ENCODE data around the gene CEACAM19. TPM values are rescaled to one million over a fixed set of nuclear protein-coding genes. Genes with fewer than 3 reads are reported as not detected.
"Not testable (repeated sequence)": the region's sequence is repeated elsewhere in the genome, so short reads cannot be mapped to it uniquely, and the experiment has no call there.

Gene CEACAM19, protein sequence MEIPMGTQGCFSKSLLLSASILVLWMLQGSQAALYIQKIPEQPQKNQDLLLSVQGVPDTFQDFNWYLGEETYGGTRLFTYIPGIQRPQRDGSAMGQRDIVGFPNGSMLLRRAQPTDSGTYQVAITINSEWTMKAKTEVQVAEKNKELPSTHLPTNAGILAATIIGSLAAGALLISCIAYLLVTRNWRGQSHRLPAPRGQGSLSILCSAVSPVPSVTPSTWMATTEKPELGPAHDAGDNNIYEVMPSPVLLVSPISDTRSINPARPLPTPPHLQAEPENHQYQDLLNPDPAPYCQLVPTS
- 3.7 TPM for total RNA-seq
- long read RNA-seq, partial matches to known transcripts: 1 of 6 reads
- long read RNA-seq, other reads (novel, unspliced or antisense): 5 of 6 reads

DNA sequence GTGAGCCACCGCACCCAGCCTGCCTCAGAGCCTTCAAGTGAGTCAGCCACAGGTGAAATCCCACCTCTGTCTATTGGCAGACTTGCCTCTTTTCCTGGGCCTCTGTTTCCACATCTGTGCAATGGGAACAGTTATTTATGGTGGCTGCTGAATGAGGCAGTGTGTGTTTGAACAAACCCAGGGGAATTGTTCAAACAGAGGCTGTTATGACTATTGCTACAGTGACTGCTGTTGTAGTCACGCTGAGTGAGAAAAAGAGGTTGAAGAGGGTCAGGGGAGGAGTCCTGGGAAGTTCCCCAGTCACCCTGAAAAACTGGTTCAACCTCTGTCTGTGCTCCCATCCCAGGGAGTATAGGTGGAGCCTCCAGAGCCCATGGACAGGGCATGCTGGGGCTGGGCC is at the start of gene CEACAM19:
CEACAM19 (plus strand) TSS at position 83 of the 400 bp plus-strand sequence. CDS start 450 bp downstream, outside the sequence.
- no peak for DNase-seq (ENCODE audit: low spot score)

DNA sequence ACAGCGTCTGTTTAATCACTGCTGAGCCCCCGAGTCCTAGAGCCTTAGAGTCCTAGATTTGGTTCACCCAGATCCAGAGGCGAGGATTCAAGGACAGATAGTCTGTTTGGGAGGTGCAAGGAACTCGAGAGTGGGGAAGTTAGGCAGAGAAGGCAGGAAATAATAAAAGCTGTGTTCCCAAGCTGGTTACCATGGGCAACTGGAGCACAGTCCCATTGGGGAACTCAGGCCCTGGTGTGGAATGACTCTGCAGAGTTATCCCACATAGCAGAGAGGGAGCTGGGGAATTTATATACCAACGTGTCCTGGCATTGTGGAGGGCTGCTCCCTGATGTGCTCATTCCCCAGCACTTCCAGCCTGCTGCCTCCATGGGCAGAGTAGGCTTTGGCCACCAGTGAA is 48.2 kb upstream of the CEACAM19 start:
- no peak for DNase-seq (ENCODE audit: low spot score)

DNA sequence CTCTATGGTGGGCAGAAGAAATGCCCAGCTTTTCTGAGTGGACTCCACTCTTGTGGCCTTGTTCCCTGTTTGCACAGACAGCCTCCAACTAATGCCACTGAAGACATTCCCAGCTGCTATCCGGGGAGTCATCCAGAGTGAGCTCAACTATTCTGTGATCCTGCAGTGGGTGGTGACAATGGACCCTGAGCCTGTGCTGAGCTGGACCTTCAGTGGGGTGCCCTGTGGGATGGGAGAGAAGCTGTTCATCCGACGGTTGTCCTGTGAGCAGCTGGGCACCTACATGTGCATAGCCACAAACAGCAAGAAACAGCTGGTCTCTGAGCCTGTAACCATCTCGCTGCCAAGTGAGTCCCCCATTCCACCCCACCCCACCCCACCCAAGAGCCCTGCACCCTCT is 47.7 kb upstream of the CEACAM19 start:
- no peak for DNase-seq (ENCODE audit: low spot score)

DNA sequence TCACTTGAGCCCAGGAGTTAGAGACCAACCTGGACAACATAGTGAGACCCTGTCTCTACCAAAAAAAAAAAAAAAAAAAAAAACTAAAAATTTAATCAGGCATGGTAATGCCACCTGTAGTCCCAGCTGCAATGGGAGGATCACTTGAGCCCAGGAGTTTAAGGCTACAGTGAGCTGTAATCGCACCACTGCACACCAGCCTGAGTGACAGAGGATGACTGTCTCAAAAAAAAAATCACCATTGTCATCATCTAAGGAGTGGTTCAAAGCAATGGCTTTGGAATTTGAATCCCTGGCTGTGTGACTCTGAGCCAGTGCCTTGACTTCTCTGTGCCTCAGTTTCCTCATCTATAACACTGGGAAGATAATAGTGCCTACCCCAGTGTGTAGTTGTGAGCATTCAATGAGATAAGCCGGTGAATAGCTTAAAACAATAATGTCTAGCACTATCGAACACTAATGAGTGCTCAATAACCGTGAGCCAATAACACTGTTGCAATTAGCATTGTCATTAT is 46.4 kb upstream of the CEACAM19 start:
- DNase-seq (ENCODE audit: low spot score): no peak

DNA sequence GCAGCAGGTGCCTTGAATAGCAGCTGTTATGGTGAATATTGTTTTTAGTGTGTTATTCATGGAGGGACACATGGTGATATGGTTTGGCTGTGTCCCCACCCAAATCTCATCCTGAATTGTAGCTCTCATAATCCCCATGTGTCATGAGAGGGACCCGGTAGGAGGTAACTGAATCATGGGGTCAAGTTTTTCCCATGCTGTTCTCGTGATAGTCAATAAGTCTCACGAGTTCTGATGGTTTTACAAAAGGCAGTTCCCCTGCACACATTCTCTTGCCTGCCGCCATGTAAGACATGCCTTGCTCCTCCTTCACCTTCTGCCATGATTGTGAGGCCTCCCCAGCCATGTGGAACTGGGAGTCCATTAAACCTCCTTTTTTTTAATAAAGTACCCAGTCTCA is 45.6 kb upstream of the CEACAM19 start:
- not testable (repeated sequence) for DNase-seq (ENCODE audit: low spot score)

DNA sequence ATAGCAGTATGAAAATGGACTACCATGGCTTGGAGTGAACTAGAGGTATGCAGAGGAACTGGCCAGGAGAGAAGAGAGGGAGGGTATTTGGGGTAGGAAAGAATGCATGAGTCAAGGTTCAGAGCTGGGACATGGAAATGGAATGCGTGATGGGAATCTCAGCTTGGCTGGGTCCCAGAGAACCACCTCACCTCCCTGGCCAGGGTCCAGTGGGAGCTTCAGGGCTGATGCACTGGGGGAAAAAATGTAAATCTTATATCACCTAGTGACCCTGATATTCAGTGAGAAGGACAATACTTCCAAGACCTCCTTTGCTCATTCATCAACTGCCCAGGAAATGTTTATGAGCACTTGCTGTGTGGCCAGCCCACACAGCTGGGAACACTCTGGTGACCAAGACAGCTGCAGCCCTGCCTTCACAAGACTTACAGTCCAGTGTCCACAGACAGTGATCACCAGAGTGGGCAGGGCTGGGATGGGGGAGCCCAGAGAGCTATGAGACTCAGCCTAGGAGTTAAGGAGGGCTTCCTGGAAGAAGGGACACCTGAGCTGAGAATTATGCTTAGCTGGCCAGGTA is 45.1 kb upstream of the CEACAM19 start:
- no peak for DNase-seq (ENCODE audit: low spot score)

DNA sequence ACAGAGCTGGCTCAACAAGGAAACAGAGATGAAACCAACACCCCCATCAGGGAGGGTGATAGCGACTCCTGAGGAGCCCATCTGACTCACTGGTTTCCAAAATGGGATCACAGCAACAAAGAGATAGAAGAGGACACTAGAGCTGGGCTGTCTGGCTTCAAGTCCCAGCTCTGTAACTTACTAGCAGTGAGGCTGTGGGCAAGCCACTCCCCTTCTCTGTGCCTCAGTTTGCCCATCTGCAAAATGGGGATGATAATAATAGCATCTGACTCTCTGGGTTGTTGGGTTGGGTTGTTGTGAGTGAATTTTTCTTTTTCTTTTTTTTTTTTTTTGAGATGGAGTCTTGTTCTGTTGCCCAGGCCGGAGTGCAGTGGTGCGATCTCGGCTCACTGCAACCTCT is 43.7 kb upstream of the CEACAM19 start:
- DNase-seq (ENCODE audit: low spot score): no peak

DNA sequence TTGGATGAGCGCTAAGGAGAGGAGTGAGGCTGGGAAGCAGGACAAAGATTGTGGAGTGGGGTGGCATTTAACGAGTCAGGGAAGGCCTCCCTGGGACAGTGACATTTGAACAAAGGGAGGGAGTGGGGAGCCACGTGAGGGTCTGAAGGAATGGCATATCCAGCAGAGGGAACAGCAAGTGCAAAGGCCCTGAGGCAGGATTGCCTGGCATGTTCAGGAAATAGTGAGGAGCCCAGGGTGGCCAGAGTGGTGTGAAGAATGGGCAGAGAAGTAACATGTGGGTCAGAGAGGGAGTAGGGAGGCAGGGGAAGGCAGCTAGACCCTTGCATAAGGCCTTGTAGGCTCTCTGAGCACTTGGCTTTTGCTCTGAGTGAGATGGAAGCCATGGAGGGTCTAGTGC is 42.5 kb upstream of the CEACAM19 start:
- no peak for DNase-seq (ENCODE audit: low spot score)

DNA sequence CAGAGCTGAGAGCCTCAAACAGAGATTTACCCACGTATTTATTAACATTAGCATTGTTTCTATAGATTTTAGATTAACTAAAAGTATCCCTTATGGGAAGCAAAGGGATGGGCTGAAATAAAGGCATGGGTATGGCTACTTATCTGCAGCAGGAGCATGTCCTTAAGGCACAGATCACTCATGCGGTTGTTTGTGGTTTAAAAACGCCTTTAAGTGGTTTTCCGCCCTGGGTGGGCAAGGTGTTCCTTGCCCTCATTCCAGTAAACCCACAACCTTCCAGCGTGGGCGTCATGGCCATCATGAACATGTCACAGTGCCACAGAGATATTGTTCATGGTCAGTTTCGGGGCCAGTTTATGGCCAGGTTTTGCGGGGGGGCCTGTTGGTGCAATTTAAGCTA is 39.7 kb upstream of the CEACAM19 start:
- DNase-seq (ENCODE audit: low spot score): not testable (repeated sequence)

DNA sequence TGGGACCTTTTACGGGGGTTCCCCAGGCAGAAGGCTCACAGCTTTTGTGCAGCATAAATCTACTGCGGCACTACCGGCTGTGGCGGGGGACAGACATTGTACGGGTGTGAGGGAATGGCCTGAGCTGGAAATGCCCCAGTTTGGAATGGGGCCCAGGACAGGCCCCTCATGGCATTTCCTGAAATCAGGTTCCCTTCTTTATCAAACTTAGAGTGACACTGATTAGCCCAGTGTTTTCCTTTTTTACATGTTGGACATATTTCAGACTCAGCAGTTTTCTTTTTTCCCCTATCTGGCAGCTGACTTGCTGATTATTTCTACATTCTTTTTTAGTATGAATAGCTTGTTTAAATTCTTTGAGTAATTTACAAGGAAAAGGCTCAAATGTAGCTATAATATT is 37.2 kb upstream of the CEACAM19 start:
- DNase-seq (ENCODE audit: low spot score): not testable (repeated sequence)

DNA sequence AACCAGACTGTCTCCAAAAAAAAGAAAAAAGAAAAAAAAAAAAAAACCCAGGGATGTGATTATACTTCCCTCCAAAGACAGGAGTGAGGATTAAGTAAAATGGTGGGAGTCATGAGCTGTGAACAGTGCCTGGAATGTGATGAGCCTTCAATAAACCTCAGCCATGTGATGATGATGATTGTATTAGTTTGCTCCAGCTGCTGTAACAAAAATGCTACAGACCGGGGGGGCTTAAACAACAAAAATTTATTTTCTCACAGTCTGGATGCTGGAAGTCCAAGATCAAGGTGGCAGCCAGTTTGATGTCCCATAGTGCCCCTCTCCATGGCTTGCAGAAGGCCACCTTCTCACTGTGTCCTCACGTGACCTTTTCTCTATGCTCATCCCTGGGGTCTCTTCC is 36.5 kb upstream of the CEACAM19 start:
- DNase-seq (ENCODE audit: low spot score): no peak

DNA sequence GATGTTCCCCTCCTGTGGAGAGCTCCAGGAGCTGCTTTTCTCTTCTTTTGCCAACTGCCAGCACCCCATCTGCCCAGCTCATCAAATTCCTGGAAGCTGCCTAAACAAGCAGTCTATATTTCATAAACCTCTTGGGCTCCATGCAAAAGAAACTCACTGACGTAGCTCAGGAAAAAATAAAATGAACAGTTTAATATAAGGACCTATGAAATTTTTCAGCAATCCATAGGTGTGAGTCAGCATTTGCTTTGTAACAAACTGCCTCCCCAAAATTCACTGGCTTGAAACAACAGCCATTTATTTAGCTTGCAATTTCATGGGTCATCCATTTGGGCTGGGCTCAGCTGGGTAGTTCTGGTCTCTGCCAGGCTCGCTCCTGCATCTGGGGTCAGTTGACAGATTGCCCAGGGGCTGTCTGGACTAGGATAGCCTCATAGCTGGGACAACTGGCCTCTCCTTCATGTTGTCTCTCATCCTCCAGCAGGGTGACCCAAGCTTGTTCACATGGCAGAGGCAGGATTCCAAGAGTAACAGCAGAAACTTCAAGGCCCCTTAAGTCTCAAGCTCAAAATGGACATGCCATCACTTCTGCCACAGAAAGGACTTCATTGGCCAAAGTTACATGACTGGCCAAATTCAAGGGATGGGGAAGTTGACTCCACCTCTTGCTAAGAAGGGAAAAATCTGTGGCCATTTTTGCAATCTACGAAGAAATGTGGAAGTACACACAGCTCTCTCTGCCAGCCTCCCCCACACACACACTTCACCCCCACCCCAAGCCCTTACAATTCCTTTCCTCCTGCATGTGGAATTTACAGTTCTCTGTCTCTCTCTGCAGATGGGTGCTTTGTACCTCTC is 35.5 kb upstream of the CEACAM19 start:
- no peak for DNase-seq (ENCODE audit: low spot score)

DNA sequence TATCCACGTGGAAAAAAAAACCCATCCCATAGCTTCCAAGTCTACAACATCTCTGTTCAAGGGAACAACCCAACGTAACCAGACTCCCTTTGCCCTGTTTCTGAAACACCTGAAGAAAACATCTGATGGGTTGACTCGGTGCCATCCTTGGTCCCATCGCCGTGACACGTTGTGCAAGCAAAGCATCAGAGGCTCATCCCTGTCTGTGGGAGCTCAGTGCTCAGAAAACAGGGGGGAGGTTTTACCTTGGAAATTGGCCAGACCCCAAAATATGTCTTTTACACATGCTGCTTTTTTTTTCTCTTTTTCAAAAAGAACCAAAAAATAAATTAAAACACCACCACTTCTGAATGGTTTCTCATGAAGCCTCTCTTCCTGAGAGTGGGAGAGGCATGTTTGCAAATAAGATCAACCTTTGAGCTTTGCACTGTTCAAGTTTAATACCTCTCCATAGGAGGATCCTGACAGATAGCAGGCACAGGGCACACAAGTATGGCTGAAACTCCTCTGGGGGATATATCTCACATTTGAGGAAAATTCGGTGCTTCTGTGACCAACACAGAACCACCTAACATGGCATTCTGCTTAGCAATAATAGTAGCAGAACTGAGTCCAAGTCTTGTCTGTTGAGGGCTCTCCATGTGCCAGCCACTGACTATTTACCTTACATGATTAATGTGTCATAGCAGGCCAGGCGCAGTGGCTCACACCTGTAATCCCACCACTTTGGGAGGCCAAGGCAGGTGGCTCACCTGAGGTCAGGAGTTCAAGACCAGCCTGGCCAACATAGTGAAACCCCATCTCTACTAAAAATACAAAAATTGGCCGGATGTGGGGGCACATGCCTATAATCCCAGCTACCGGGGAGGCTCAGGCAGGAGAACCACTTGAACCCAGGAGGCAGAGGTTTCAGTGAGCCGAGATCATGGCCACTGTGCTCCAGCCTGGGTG is 34.6 kb upstream of the CEACAM19 start:
- DNase-seq (ENCODE audit: low spot score): no peak

DNA sequence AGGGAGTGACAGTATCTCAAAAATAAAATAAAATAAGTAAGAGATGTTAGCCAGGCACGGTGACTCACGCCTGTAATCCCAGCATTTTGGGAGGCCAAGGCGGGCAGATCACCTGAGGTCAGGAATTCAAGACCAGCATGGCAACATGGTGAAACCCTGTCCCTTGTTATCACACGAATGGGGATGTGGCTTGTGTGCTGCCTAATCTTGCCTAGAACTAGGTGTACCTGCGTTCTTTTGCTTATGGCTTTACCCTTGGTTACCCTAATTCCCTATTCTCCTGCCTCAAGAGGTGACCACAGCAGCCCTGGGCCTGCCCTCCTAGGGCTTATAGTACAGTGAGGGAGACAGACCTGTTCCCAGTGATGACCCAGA is 33.9 kb upstream of the CEACAM19 start:
- DNase-seq (ENCODE audit: low spot score): no peak

DNA sequence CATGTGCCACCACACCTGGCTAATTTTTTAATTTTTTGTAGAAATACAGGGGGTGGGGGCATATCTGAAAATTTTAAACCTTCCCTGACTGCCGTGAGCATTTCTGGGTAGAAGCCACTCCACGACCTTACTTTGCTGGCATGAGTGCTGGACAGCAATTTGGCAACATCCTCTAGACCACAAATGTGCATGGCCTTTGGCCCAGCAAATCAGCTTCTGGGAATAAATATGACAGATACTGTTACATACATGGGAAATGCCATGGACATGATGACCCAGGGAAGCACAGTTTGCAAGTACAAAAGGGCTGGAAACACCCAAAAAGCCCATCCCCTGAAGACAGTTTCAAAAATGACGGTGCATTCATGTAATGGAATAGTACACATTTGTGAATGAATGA is 30.8 kb upstream of the CEACAM19 start:
- no peak for DNase-seq (ENCODE audit: low spot score)

DNA sequence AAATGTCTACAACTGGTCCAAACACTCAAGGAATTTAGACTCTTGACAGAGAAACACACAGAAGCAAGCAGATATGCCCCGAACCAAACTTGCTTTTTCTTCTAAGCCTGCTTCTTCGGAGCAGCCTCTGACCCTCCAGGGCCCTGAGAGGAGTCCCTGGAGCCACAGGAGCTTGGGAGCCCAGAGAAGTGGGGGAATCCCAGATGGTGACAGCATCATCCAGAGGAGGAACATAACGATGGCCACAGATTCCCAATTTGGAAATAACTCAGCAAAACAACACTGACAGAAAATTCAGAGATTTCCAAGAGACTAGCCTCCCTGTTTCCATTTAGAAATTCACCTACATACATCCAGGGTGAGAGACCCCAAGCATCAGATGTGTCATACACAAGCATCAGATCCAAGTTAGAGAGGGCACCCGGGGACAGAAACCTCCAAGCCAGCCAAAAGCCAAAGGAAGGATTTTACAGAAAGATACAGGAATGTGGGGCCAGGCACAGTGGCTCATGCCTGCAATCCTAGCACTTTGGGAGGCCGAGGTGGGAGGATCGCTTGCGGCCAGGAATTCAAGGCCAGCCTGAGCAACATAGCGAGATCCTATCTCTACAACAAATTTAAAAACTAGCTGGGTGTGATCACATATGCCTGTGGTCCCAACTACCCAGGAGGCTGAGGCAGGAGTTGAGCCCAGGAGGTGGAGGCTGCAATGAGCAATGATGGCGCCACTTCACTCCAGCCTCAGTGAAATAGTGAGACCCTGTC is 29.6 kb upstream of the CEACAM19 start:
- DNase-seq (ENCODE audit: low spot score): no peak

DNA sequence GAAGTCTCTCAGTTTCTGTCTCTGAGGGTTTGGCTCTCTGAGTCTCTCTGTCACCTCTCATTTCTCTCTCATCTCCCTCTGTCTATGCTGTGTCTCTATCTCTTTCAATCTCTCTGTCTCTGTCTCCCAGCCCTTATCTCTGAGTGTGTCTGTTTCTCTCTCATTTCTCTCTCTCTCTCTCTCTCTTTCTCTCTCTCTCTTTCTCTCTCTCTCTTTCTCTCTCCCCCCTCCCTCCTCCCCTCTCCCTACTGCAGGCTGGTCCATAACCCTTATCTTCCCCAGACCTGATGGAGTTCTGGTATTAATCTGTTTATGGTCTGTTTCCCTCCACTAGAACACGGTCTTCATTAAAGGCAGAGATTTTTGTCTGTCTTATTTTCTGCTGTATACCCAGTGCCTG is 28.9 kb upstream of the CEACAM19 start:
- no peak for DNase-seq (ENCODE audit: low spot score)

DNA sequence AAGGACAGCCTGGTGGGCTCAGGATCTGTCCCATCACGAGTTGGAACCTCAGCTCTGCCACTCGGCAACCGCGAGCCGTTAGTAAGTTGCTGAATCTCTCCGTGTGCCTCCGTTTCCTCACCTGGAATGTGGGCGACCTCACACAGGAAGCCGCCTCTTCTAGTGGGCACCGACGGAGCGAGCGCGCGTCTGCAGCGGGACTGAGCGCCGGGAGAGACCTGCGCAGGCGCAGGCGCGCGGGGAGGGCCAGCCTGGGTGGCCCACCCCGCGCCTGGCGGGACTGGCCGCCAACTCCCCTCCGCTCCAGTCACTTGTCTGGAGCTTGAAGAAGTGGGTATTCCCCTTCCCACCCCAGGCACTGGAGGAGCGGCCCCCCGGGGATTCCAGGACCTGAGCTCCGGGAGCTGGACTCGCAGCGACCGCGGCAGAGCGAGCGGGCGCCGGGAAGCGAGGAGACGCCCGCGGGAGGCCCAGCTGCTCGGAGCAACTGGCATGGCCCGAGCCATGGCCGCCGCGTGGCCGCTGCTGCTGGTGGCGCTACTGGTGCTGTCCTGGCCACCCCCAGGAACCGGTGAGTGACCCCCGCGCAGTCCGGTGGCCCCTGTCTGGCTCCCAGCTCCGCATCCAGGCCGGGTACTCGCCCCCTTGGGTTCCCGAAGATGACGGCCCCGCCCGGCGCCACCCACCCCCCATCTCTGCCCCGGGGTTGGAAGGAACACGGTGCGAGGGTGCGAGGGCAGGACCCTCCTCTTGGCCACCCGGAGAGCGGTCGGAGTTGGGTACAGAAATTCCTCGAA is 27.5 kb upstream of the CEACAM19 start, which contains the start of gene PVR:
PVR (plus strand) TSS at position 306 of the 797 bp plus-strand sequence; CDS start at position 493, 187 bp downstream.
- DNase-seq (ENCODE audit: low spot score): peak; percentile 93

DNA sequence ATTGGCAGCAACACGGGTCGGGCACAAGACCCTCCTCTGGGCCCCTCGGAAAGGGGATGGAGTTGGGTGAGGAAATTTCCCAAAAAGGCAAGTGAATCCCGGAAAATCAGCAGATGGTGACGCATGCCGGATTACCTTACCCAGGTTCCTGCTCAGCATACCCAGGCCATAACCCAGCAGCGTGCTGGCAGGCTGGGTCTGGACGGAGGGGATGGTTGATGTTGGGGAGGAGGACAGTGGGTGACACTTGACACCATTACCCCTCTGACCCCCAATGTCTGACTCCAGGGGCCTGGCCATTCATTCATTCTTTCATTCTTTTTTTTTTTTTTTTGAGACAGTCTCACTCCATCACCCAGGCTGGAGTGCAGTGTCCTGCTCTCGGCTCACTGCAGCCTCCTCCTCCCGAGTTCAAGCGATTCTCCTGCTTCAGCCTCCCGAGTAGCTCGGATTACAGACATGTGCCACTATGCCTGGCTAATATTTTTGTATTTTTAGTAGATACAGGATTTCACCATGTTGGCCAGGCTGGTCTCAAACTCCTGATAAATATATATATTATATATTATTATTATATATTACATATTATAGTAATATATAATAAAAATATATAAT is 26.8 kb upstream of the CEACAM19 start:
- DNase-seq (ENCODE audit: low spot score): no peak

Measured in mesenteric fat pad (tissue), 1 donor.